ENCODE data around the gene ESRRG.
"Not testable (repeated sequence)": the region's sequence is repeated elsewhere in the genome, so short reads cannot be mapped to it uniquely, and the experiment has no call there.

The ESRRG gene

GRCh38 chr1:216560527-216560926, 162.7 kb downstream of the ESRRG start:
- DNase-seq: no peak

GRCh38 chr1:216559359-216559758, 163.9 kb downstream of the ESRRG start:
- DNase-seq: no peak

- DNase-seq: no peak
Observed at GRCh38 chr1:216555653-216556052, 167.6 kb downstream of the ESRRG start.

- no peak for DNase-seq
Observed at GRCh38 chr1:216554934-216555333, 168.3 kb downstream of the ESRRG start.

- DNase-seq: no peak
Observed at GRCh38 chr1:216553766-216554165, 169.5 kb downstream of the ESRRG start.

- DNase-seq: no peak
Observed at GRCh38 chr1:216553040-216553439, 170.2 kb downstream of the ESRRG start.

GRCh38 chr1:216549796-216550195, 173.4 kb downstream of the ESRRG start:
- DNase-seq: no peak

- DNase-seq: no peak
Observed at GRCh38 chr1:216542741-216543140, 180.5 kb downstream of the ESRRG start.

GRCh38 chr1:216542263-216542662, 181.0 kb downstream of the ESRRG start:
- DNase-seq: no peak

GRCh38 chr1:216535751-216536150, 187.5 kb downstream of the ESRRG start:
- no peak for DNase-seq

GRCh38 chr1:216535059-216535458, 188.2 kb downstream of the ESRRG start:
- DNase-seq: no peak

GRCh38 chr1:216533776-216534175, 189.5 kb downstream of the ESRRG start:
- no peak for DNase-seq

GRCh38 chr1:216532251-216532798, 190.9 kb downstream of the ESRRG start:
- DNase-seq: no peak

- no peak for DNase-seq
Observed at GRCh38 chr1:216531263-216532239, 191.7 kb downstream of the ESRRG start.

- DNase-seq: not testable (repeated sequence)
Observed at GRCh38 chr1:216529851-216530250, 193.4 kb downstream of the ESRRG start.

- DNase-seq: no peak
Observed at GRCh38 chr1:216528816-216529215, 194.4 kb downstream of the ESRRG start.

- no peak for DNase-seq
Observed at GRCh38 chr1:216523449-216524190, 199.6 kb downstream of the ESRRG start.

GRCh38 chr1:216523043-216523442, 200.2 kb downstream of the ESRRG start:
- DNase-seq: no peak

- DNase-seq: no peak
Observed at GRCh38 chr1:216521477-216521876, 201.8 kb downstream of the ESRRG start.

- DNase-seq: no peak
Observed at GRCh38 chr1:216518844-216519627, 204.2 kb downstream of the ESRRG start.

- DNase-seq: no peak
Observed at GRCh38 chr1:216502528-216503162, 220.6 kb downstream of the ESRRG start.

- DNase-seq: no peak
Observed at GRCh38 chr1:216500273-216500967, 222.8 kb downstream of the ESRRG start.

Measured in activated T-cell treated with anti-CD3 and anti-CD28 coated beads, Interleukin-2, amount 50 U/mL, for 1 hour (primary cell).